C1 segment of cervical spinal cord (tissue), 14 donors: ENCODE measurements around the gene POLL.
"Not testable (repeated sequence)": the region's sequence is repeated elsewhere in the genome, so short reads cannot be mapped to it uniquely, and the experiment has no call there.

ENCODE experiments used
- DNase-seq, 14 donors: peaks; one replicate each; lab custom pipeline; 2025; lab: John Stamatoyannopoulos, UW

POLL gene

DNA sequence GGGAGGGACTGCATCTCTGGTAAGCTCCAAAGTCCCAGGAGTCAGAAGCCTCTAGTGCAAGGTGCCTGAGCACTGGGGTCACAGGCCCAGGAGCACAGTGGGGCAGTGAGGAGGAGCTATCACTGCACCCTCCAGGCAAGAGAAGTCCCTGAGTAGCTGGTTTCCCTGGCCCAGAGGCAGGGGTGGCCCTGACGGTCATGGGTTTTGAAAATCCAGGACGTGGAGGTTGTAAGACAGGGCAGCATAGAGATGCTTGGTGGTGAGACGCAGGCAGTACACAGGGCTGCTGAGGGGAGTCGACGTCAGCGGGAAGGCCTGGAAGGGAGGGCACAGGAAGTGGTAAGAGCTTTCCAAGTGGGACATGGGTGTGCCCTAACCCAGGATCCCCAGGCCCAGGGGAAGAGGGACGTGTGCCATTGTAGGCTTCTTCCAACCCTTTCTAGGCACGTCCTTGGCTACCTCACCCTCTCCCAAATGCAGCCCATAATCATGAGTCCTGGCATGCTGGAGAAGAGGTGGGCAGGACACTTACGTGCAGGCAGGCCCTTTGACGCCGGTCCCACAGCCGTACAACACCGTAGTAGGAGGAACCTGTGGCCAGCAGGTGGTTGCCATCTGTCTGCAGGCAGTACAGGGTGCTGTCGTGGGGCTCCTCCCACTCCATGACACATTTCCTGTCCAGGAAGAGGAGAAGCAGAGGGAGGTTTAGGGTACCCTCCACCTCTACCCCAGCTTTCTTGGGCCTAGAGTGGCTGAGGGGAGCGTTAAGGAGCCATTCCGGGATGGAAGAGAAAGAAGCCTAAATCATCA is 23.2 kb upstream of the POLL start:
- no peak for DNase-seq

DNA sequence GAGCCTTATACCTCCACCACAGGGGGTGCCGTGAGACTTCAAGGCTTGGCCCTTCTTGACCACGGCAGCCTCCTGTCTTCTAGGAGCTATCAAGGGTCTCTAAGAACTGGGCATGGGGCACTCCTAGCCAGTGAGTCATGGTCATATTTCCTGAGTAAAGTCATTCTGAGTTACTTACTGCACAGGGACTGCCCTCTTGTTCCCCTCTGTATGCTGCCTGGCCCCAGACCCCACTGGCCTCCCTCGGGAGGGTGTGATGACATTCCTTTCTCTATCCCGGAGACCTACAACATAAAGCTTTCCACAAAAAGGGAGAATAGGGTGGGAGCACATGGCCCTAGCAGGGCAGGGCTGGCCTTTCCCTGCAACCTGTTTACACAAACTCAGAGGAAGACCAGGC is 21.4 kb upstream of the POLL start:
- DNase-seq, result no peak

DNA sequence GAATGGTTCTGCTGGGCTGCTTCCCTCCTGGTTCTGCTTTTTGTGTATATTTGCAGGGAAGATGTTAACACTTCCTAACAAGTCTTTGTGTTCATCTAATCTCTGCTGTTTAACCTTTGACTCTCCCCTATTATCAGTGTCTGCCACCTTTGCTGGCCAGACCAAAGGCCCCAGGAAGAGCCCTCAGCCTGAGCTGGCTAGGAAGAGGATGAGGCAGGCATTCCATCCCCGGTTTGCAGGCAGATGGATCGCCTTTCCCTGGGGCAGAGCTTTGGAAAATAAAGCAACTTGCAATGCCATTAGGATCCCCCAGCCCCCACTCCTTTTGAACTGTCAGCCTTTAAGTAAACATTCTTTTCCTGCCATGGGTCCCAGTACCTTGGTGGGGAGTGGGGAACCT is 19.1 kb upstream of the POLL start:
- DNase-seq, result no peak

DNA sequence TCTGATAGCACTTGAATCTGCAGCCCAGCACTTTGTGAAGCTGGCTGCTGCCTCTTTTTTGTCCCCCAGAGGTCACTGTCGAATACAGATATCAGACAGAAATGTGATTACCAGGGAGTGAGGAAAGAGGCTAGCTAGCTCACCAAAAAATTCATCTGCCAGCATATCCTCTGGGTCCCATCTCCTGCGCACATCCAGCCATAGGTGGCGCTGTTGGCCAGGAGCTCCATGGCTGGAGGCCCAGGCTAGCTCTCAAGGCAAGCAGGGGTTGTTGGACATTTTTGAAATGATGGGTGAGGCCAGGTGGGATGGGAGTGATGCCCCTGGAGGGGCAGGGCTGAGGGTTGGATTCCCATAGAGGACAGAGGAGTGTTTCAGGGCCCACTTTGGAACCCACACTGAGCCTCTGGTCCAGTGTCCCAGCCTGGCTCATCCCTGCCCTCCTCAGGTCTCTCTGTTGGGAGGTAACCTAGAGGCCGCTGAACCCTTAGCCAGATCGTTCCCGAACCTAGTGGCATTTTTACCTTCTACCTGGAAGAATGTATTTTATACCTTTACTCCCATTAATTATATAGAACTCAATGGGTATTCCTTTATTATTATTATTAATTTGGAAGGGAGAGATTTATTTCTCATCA is 14.8 kb upstream of the POLL start:
- peak in 13 of 14 donors; percentile 18 to 78 (median 54) for DNase-seq

DNA sequence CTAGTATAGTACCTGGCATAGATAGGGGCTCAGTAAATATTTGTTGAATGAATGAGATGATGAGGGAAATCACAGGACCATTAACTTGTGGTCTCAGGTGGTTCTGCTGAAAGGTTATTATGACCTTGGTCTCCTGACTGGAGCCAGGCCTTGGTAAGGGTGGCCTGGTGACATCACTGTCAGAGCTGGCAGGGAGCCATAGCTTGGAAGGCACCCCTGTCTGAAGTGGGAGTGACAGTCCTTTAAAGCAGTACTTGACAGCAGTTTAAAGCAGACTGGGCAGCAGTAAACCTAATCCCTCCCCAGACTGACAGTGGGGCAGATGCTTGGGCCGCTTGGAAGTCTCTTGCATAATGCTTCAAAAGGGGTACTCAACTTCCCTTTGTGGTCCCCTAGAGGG is 13.5 kb upstream of the POLL start:
- DNase-seq, result no peak

DNA sequence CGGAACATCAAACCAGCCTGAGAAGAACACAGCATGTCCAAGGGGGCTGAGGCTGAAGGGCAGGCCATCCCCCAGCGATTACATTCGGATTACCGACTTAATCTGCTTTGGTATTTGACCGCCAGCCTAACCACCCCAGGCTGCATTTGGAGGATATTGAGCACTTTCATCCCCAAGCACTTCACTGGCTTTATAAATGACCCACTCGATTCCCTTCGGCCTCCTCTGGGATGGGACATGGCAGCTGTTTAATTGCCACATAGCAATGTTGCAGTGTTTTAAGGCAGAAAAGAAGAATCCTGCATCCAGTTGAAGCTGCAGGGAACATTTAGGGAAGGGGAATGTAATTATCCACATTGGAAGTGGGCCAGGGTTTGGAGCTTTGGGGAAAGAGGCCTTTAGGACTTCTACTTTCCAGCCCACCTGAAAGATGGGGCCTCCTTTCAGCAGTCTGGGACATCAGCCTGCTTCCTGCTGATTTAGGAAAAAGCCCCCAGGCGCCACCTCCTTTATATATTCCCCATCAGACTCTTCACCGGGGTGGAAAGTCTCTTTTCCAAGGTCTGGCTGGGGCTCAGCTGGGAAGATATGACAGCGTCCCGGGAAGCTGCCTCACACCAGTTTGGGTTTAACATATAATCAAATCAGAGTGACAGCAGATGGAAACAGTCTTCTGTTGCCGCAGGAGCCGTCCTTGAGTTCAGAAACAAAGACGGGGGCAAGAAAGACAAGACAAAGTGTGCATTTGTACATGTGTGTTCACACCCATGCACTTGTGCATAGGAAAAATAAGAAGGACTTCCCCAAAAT is 9.2 kb upstream of the POLL start:
- DNase-seq, result no peak

DNA sequence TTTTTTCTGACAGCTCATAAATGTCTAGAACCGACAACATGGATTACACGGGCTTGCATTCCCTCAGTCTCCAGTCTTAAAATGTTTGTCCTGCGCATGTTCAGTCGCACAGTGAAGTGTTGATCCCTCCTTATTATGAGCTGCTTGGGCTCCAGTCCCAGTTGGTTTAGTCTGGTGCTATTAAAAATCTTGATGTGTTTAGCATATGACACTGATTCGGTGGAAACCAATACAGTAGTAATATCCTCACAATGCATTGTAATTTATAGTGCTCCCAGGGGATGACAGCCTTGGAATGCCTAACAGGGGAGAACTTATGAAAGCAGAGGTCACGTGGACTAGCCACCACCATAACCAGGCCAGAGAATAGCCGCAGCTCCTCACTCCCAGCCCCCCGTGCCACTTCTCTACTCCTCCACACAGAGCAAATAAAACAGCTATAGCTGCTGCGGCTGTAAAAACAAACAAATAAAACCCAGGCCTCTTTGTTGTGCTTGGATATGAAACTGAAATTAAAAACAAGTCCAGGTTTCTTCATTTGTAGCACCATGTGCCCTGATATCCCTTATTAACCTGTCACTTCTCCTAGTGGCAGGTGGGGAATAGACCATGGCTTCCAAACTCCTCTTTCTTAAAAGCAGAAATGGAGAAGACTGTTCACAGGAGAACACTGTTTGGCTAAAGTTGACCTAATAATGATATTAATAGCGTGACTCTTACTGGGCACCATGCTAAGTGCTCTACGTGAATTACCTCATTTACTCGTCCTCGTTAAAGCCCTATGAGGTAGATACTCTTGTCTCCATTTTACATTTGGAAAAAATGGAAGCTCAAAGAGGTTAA is 7.8 kb upstream of the POLL start:
- no peak for DNase-seq

DNA sequence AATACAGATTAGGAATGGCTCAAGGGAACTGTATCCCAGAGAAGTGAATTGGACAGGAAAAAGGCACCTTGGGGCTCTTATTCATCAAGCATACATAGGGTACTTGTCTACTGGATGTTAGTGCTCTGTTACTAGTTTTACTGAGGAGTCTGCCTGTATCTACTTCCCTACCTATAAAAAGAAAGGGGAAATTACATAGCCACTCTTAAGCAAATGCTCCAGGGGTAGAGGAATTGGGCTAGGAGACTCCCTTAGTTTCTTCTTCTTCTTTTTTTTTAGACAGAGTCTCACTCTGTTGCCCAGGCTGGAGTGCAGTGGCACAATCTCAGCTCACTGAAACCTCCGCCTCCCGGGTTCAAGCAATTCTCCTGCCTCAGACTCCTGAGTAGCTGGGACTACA is 5.3 kb upstream of the POLL start:
- not testable (repeated sequence) for DNase-seq

DNA sequence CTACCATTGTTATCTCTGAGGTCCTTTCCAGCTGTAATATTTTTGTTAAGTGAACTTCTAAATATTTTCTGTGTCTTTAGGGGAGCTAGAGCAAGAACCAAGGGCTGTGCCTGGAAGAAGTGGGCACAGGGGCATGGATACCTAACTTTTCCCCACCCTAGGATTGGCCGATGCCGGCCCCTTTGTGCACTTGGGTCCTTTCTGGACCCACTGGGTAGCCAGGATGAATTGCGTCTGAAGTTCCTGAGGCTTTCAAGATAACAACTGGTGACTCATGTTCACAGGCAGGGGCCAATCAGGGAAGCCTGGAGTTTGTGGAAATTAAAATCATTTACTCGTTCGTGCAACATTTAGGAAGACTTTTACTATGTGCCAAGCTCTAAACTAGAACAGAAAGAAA is 822 bp upstream of the POLL start:
- DNase-seq, result no peak

DNA sequence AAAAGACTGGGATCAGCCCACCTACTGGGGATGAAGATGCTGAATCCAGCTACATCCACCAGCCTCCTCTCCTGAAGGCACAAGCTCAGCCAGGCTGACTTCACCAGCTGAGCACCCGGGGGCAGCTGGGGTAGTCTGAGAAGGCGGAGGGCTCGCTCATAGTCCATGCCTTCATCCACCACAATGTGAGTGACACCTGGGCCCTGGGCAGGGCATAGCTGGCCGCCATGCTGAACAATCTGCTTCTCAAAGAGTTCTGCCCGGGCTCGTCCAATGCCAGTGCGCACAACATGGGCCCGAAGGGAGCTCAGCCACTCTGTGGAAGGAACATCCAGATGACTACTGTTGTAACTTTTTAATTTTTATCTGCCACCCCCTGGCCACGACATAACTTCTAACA is 2.2 kb downstream of the POLL start:
- DNase-seq, result no peak

DNA sequence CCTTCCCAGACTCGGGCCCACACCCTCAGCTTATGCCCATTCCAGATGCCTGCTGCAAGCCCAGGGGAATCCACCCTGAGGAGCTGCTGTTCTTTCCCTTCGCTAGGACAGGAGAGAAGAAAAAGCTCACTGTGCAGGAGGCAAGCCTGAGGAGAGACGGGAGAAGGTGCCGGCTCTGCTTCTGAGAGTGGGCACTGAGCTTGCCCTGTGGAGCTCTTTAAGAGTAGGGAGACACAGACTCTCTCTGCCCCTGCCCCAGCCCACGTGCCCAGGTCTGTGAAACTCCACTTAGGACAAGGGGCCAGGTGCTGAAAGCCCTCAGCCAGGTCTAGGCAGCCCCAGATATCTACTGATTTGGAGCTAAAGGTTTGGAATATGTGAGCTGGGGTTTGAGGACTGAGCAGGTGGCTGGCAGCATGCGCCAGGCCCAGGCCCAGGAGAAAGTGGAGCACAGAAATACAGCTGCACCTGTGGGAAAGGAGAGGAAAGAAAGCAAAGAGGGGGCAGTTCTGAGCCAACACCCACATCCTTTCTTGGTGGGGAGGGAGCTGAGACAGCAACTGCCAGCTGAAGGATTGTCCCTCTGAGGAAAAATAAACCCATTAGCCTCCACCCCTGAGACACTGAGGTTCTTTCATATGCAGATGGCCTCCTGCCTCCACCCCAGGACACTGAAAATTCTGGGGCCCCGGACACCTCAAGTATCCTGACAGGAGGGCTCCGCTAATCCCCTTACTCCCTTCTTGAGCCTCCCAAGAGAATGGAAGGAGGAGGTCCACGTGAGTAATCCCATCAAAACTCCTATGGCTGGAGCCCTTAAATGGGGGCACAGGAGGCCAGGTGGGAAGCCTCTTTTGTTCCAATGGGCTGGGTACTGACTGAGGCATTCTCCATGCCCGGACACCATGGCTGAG is 7.3 kb downstream of the POLL start:
- DNase-seq, result no peak

DNA sequence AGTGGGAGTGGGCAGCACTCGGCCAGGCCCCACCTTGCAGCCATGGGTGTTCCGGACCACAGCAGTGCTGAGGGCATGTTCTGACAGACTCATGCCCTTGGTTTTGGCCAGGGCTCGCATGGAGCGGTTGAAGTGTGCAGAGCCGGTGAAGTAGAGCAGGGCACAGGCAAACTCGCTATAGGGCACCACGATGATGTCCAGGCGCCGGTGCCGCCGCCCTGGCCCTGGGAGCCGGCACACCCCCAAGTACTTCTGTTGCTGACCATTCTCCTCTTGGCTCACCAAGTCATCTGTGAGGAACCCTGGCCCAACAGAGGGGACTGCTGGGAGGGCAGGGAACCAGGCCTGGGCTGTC is 8.6 kb downstream of the POLL start:
- no peak for DNase-seq

DNA sequence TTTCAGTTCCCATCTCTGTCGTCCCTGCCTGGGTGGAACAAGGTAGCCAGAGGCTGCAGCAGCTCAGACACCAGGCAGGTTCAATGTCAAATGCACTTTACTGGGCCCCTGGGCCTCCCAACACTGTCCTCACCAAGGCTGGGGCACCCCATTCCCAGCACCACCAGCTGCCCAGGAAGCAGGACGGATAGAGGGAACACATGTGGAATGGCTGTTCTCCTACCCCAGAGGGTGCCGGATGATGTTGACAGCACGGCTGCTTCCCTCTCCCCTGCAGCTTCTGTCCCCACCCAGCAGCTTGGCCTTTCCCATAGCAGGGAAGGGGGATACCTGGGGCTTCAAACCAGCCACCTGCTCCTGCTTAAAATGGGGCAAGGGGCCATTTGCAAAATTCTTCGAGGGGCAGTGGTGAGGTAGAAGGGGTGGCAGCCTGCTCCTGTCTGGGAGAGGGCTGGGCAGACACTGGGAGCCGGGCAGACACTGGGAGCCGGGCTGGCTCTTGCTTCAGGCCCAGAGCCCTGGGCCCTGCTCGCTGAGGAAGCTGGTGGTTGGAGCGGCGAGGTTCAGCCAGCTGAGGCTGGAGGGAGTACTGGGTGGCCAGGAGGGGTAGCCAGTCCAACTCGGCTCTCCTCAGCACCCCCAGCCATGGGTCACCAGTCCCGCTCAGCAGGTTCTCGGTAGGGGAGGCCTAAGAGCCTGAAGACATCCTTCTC is 9.1 kb downstream of the POLL start:
- no peak for DNase-seq

DNA sequence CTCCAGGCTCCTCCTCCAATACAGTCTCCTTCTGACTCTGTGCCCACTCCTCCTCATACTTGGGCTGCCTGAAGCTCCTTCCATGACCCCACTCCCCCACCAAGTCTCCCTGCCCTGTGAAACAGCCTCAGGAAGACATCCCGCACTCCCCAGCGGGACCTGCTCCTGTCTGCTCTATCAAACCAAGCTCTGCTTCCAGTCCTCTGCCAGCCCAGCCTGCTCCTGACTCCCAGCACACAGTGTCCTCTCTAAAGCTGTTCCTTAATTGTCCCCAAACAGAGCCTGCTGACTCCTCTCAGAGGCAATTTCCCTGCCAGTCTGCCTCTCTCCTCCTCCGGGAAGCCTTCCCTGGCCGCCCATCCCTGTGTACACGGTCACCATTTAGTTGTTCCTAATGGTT is 9.9 kb downstream of the POLL start:
- DNase-seq, result no peak

DNA sequence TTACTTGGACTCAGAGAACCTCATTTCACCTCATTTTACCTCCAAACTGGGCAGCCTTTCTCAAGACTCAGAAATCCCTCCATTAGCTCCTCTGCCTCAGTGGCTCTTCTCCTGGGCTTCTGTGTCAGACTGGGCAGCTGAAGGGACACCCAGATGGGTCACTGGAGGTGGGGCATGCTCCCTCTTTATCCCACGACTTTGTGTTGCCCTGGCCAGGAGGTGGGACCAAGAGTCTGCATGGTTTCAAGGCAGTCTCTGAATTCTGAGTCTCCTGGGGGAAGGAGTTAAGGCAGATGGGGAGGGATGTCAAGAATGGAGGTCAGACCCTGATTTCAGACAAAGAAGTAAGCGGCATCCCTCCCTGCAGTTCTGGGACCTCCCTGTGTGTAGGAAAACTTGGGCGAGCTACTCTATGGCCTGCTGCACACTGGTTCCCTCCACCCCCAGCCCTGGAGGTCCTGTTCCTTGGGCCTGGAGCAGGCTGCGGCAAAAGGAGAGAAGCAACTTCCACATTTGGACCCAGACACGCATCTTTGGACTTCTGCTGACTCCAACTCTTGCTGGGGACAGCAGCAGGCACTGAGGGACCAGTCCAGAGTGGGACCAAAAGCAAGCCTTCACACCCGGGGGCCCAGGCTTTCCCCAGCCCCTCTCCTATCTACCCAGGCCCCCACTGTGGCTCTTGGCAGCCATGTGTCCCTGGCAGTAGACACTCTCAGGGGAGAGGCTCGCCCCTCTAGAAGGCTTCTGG is 10.8 kb downstream of the POLL start:
- no peak for DNase-seq

DNA sequence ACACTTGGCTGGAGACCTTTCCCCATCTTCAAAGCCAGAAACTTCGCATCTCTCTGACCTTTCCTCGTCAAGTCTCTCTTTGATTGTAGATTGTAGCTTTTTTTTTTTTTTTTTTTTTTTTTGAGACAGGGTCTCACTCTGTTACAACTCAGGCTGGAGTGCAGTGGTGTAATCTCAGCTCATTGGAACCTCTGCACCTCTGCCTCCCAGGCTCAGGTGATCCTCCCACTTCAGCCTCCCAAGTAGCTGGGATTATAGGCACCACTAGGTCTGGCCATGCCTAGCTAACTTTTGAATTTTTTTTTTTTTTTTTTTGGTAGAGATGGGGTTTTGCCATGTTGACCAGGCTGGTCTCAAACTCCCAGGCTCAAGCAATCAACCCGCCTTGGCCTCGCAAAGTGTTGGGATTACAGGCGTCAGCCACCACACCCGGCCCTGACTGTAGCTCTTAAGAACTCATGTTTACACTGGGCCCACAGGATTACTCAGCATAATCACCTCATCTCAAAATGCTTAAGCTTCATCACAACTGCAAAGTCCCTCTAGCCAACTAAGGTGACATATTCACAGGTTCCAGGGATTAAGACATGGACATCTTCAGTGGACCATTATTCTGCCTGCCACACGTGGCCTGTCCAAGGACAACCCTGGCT is 11.7 kb downstream of the POLL start:
- no peak for DNase-seq

DNA sequence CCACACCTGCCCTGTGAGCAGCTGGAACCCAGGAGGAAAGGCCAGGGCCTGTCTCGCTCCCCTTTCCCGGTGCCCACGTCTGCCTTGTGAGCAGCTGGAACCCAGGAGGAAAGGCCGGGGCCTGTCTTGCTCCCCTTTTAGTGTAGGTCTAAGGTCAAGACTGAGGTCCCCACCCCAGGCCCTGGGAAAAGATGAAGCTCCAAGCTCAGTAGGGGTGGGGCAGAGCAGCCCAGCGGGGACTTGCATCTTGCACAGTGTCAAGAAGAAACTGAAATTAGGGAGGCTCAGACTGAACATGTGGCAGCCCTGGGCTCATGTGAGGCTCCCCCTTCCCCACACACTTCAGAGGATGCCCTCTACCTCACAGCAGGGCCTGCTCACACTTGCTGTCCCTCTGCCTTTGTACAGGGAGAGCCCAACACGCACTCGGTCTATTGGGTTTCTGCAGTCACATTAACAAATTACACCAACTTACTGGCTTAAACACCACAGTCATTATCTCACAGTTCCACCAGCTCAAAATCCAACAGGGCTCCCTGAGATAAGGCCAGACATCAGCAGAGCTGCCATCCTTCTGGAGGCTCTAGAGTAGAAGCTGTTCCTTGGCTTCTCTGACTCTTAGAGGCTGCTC is 12.4 kb downstream of the POLL start:
- DNase-seq, result no peak

DNA sequence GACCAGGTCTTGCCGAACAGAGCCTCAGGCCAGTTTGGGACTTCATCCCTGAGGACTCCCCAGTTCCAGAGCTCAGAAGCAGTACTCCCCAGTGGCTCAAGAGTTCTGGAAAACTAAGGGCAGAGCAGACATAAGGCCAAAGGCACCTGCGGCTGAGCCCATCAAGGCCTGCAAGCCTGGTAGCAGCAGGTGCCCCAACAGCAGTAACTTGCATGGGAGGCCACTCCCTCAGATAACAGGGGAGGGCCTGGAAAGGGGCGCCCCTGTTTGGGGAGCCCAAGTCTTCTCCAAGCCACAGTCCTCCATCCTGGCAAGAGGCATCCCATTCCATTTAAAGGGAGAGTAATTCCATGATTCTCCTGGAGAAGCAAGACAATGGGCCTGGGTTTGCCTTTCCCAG is 13.0 kb downstream of the POLL start:
- no peak for DNase-seq
